Astrocyte (in vitro differentiated cells and primary cell): ENCODE results near the gene ZBTB9. TPM values are rescaled to one million over a fixed set of nuclear protein-coding genes. Genes with fewer than 3 reads are reported as not detected.
A peak's percentile ranks its signal among the peaks of the same experiment; 100 is the strongest.

Experiments used
- DNase-seq: peaks from one replicate; pipeline ENCODE4 v3.0.0-alpha.2; 2010; ENCODE audit warnings: low read depth
- FAIRE-seq: peaks from 2 replicates; lab custom pipeline; 2011; peaks lifted over from hg19 to GRCh38; lab: Jason Lieb, UNC
- H2AFZ ChIP-seq: 2 replicates; pipeline ENCODE4 v1.6.0; 2012; ENCODE audit warnings: low read depth, low read length, inconsistent platforms
- H3K27ac ChIP-seq: 2 replicates; pipeline ENCODE4 v1.5.1; 2011; ENCODE audit warnings: low read depth, low read length, inconsistent platforms
- H3K27me3 ChIP-seq: 2 replicates; pipeline ENCODE4 v1.6.0; 2011; ENCODE audit warnings: low read length, inconsistent platforms; ENCODE audit not compliant: insufficient read depth
- H3K36me3 ChIP-seq: 2 replicates; pipeline ENCODE4 v1.5.1; 2011; ENCODE audit warnings: low read length, inconsistent platforms; ENCODE audit not compliant: insufficient read depth
- H3K4me1 ChIP-seq: 2 replicates; pipeline ENCODE4 v1.5.1; 2011; ENCODE audit warnings: low read length, inconsistent platforms; ENCODE audit not compliant: insufficient read depth
- H3K4me2 ChIP-seq: 2 replicates; pipeline ENCODE4 v1.6.0; 2012; ENCODE audit warnings: low read length, inconsistent platforms
- H3K4me3 ChIP-seq: 2 replicates; pipeline ENCODE4 v1.5.1; 2011; ENCODE audit warnings: low read depth, mild to moderate bottlenecking, low read length, inconsistent platforms; ENCODE audit not compliant: insufficient read depth
- H3K79me2 ChIP-seq: 2 replicates; pipeline ENCODE4 v1.6.0; 2012; ENCODE audit warnings: mild to moderate bottlenecking, low read length, inconsistent platforms; ENCODE audit not compliant: insufficient read depth
- H3K9ac ChIP-seq: 2 replicates; pipeline ENCODE4 v1.6.0; 2012; ENCODE audit warnings: mild to moderate bottlenecking, low read length, inconsistent platforms
- H3K9me3 ChIP-seq: 2 replicates; pipeline ENCODE4 v1.5.1; 2012; ENCODE audit warnings: low read depth, mild to moderate bottlenecking, low read length, inconsistent platforms; ENCODE audit not compliant: insufficient read depth
- H4K20me1 ChIP-seq: 2 replicates; pipeline ENCODE4 v1.6.0; 2012; ENCODE audit warnings: low read length, inconsistent platforms; ENCODE audit not compliant: insufficient read depth
- H3K27ac Mint-ChIP-seq: one replicate; pipeline ENCODE4 v1.8.0; 2021; ENCODE audit warnings: mild to moderate bottlenecking, mixed read lengths; ENCODE audit not compliant: unreplicated experiment
- H3K27me3 Mint-ChIP-seq: one replicate; pipeline ENCODE4 v1.8.0; 2021; ENCODE audit warnings: low read depth, mixed read lengths; ENCODE audit not compliant: unreplicated experiment
- H3K36me3 Mint-ChIP-seq: one replicate; pipeline ENCODE4 v1.8.0; 2021; ENCODE audit warnings: low read depth, mixed read lengths; ENCODE audit not compliant: unreplicated experiment
- H3K4me1 Mint-ChIP-seq: one replicate; pipeline ENCODE4 v1.8.0; 2021; ENCODE audit warnings: low read depth, mixed read lengths; ENCODE audit not compliant: unreplicated experiment
- H3K4me3 Mint-ChIP-seq: one replicate; pipeline ENCODE4 v1.8.0; 2021; ENCODE audit warnings: mild to moderate bottlenecking, moderate library complexity, mixed read lengths; ENCODE audit not compliant: unreplicated experiment
- H3K9me3 Mint-ChIP-seq: one replicate; pipeline ENCODE4 v1.8.0; 2021; ENCODE audit warnings: mild to moderate bottlenecking, mixed read lengths; ENCODE audit not compliant: unreplicated experiment
- EZH2 ChIP-seq: IDR thresholded peaks from 2 replicates; pipeline ENCODE4 v1.6.1; 2012; ENCODE audit warnings: mild to moderate bottlenecking, low read length, inconsistent platforms; ENCODE audit not compliant: insufficient read depth
- total RNA-seq: library from RNA; stranded (reverse); gene quantifications from 2 replicates; pipeline ENCODE4 v1.2.1, GENCODE V29; 2021
- TF ChIP-seq, protein P1 (sequence below): IDR thresholded peaks from 2 replicates; pipeline ENCODE4 v1.5.1; 2011; ENCODE audit warnings: low read depth, mild to moderate bottlenecking, inconsistent platforms, low read length, moderate library complexity; ENCODE audit not compliant: insufficient read depth

ZBTB9 gene
- total RNA-seq, 1 donor from 2014 or later = 10.4 TPM

DNA sequence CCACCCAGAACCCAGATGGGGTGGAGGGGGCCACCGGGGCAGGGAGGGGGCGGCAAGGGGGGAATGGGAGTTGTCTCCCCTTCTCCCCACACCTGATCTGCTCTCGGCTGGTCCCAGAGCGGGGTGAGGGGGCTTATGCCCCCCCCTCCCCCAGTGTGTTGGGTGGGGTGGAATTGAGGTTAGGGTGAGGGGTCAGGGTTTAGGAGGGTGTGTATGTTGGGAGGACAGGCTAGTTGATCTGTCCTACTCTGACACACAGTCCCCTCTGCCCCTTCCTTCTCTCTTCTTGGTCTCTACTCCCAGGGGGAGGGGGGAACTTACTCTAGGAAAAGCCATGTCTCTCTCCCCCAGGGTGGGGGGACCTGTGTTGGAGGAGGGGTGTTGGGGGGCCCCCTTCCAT lies 1.9 kb upstream of the ZBTB9 start:
- Histone ChIP-seq H3K4me2 (no peak overlapping the region), H3K79me2 (peaks cover 31% of the 10 kb centered on the region), H2AFZ (no peak overlapping the region), H3K4me3 (no peak overlapping the region), H3K27ac (no peak overlapping the region), H3K9me3 (no peaks in the 10 kb centered on the region), H3K36me3 (peaks cover 11% of the 10 kb centered on the region), H4K20me1 (peaks cover 16% of the 10 kb centered on the region), H3K4me1 (peaks cover 8% of the 10 kb centered on the region), H3K27me3 (no peaks in the 10 kb centered on the region), H3K9ac (no peak overlapping the region)
- Mint-ChIP-seq H3K27me3 (no peaks in the 10 kb centered on the region), H3K9me3 (no peaks in the 10 kb centered on the region), H3K4me1 (peaks cover 8% of the 10 kb centered on the region), H3K27ac (no peak overlapping the region), H3K4me3 (no peak overlapping the region), H3K36me3 (peaks cover 23% of the 10 kb centered on the region)
- no peak for TF ChIP-seq EZH2
- TF ChIP-seq, protein P1, sequence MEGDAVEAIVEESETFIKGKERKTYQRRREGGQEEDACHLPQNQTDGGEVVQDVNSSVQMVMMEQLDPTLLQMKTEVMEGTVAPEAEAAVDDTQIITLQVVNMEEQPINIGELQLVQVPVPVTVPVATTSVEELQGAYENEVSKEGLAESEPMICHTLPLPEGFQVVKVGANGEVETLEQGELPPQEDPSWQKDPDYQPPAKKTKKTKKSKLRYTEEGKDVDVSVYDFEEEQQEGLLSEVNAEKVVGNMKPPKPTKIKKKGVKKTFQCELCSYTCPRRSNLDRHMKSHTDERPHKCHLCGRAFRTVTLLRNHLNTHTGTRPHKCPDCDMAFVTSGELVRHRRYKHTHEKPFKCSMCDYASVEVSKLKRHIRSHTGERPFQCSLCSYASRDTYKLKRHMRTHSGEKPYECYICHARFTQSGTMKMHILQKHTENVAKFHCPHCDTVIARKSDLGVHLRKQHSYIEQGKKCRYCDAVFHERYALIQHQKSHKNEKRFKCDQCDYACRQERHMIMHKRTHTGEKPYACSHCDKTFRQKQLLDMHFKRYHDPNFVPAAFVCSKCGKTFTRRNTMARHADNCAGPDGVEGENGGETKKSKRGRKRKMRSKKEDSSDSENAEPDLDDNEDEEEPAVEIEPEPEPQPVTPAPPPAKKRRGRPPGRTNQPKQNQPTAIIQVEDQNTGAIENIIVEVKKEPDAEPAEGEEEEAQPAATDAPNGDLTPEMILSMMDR = no peak
- DNase-seq (no peak), FAIRE-seq (no peak)

DNA sequence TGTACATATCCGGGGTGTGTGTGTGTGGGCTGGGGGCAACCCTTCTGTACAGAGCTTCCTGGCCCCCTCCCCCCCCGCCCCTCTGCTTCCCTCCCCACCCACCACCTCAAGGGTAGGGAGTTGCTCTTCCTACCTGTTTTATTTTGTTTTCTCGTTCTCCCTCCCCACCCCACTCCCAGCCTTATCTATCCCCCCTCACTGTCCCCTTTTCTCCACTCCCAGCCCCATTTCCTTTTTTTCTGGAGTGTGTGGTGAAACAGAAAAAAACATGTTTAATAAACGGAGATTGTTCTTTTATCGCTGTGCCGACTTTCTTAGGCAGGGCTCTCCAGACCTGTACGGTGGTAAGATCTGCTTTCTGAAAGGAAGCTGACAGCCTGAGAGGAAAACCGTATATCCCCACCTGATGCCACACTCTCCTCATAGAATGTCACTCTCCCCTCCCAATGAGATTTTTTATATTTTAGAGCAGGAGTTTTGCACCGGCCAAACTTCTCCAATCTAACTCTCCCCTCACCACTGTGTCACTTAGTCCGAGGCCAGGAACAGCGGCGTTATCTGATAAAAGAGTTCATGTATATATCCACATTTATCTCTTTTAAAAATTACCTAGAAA lies 875 bp upstream of the ZBTB9 start:
- Mint-ChIP-seq H3K27me3 (no peaks in the 10 kb centered on the region), H3K9me3 (no peaks in the 10 kb centered on the region), H3K27ac (peak overlapping the region; percentile 56), H3K36me3 (peaks cover 18% of the 10 kb centered on the region), H3K4me1 (peaks cover 8% of the 10 kb centered on the region), H3K4me3 (peak overlapping the region; percentile 95)
- H3K27me3 ChIP-seq = no peaks in the 10 kb centered on the region
- TF ChIP-seq, protein P1 = no peak
- no peak for TF ChIP-seq EZH2
- peak overlapping the region; percentile 93 for H3K4me2 ChIP-seq
- H2AFZ ChIP-seq = peak overlapping the region; percentile 77
- FAIRE-seq (no peak), DNase-seq (peak; percentile 8)
- peak overlapping the region; percentile 92 for H3K9ac ChIP-seq
- peaks cover 8% of the 10 kb centered on the region for H3K4me1 ChIP-seq
- H3K27ac ChIP-seq = peak overlapping the region; percentile 51
- H4K20me1 ChIP-seq = peaks cover 13% of the 10 kb centered on the region
- H3K79me2 ChIP-seq = peaks cover 31% of the 10 kb centered on the region
- peak overlapping the region; percentile 88 for H3K4me3 ChIP-seq
- H3K36me3 ChIP-seq = peaks cover 11% of the 10 kb centered on the region
- H3K9me3 ChIP-seq = no peaks in the 10 kb centered on the region

DNA sequence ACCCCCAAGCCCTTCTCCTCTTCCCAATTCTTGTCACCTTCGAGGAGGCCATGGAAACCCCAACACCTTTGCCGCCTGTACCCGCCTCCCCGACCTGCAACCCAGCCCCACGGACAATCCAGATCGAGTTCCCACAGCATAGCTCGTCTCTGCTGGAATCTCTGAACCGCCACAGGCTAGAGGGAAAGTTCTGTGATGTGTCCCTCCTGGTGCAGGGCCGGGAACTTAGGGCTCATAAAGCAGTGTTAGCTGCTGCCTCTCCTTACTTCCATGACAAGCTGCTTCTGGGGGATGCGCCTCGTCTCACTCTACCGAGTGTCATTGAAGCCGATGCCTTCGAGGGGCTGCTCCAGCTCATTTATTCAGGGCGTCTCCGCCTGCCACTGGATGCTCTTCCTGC lies 675 bp downstream of the ZBTB9 start:
- no peaks in the 10 kb centered on the region for H3K9me3 Mint-ChIP-seq

More for the DNA sequence above, 675 bp downstream of the ZBTB9 start:
- H3K4me1 Mint-ChIP-seq = peaks cover 8% of the 10 kb centered on the region
- H3K36me3 ChIP-seq = peaks cover 11% of the 10 kb centered on the region
- peaks cover 8% of the 10 kb centered on the region for H3K4me1 ChIP-seq
- H3K27ac Mint-ChIP-seq = peak overlapping the region; percentile 92
- H3K4me3 ChIP-seq = peak overlapping the region; percentile 88
- DNase-seq (no peak), FAIRE-seq (no peak)
- no peaks in the 10 kb centered on the region for H3K9me3 ChIP-seq
- peak overlapping the region; percentile 55 for H2AFZ ChIP-seq
- H3K27me3 ChIP-seq = no peaks in the 10 kb centered on the region
- H3K79me2 ChIP-seq = peaks cover 31% of the 10 kb centered on the region
- H3K27ac ChIP-seq = no peak overlapping the region
- H3K27me3 Mint-ChIP-seq = no peaks in the 10 kb centered on the region
- TF ChIP-seq, protein P1 = no peak
- no peak for TF ChIP-seq EZH2
- H3K9ac ChIP-seq = peak overlapping the region; percentile 92
- H3K4me3 Mint-ChIP-seq = peak overlapping the region; percentile 95
- H3K4me2 ChIP-seq = peak overlapping the region; percentile 93
- H3K36me3 Mint-ChIP-seq = peaks cover 18% of the 10 kb centered on the region
- H4K20me1 ChIP-seq = peaks cover 13% of the 10 kb centered on the region
